Uterus (tissue), 2 donors: ENCODE results near the gene FMNL2.

Source experiments
- CTCF ChIP-seq, 4 experiments: fragments of 200-600 bp in 2 of 4; fragments of 450-650 bp in 2 of 4; sonication (generic) in 2 of 4; IDR thresholded peaks; one replicate each; pipeline ENCODE4 v1.5.1; 2016 to 2019; ENCODE audit warnings: antibody characterized with exemption in 4 of 4, mild to moderate bottlenecking in 2 of 4, moderate library complexity in 1 of 4
- POLR2A ChIP-seq, 2 donors: fragments of 450-650 bp; IDR thresholded peaks; one replicate each; pipeline ENCODE4 v1.6.1; 2016; ENCODE audit warnings: antibody characterized with exemption in 2 of 2, mild to moderate bottlenecking in 1 of 2, moderate library complexity in 1 of 2

- TF ChIP-seq POLR2A (IDR thresholded peaks at IDR 0.05) = no peak
- no peak for TF ChIP-seq CTCF (IDR thresholded peaks at IDR 0.05)
These were observed 42.0 kb downstream of the FMNL2 start for GRCh38 chr2:152376968-152377367.
